Measurements from ENCODE around the gene FREM1.

Gene FREM1

GRCh38 chr9:14908295-14909180 lies 1.7 kb downstream of the FREM1 start:
- no peak for DNase-seq

GRCh38 chr9:14907696-14908095 lies 2.5 kb downstream of the FREM1 start:
- DNase-seq = no peak

GRCh38 chr9:14907360-14907685 lies 2.9 kb downstream of the FREM1 start:
- no peak for DNase-seq

GRCh38 chr9:14906644-14907359 lies 3.4 kb downstream of the FREM1 start:
- DNase-seq = no peak

- DNase-seq = no peak
These were observed 4.2 kb downstream of the FREM1 start for GRCh38 chr9:14906000-14906399.

GRCh38 chr9:14903040-14903439 lies 7.2 kb downstream of the FREM1 start:
- no peak for DNase-seq

- no peak for DNase-seq
These were observed 7.7 kb downstream of the FREM1 start for GRCh38 chr9:14902561-14902960.

- DNase-seq = no peak
These were observed 10.4 kb downstream of the FREM1 start for GRCh38 chr9:14899815-14900193.

GRCh38 chr9:14899042-14899814 lies 11.0 kb downstream of the FREM1 start:
- DNase-seq = no peak

GRCh38 chr9:14895806-14896205 lies 14.4 kb downstream of the FREM1 start:
- no peak for DNase-seq

- DNase-seq = no peak
These were observed 16.9 kb downstream of the FREM1 start for GRCh38 chr9:14893280-14893679.

- DNase-seq = no peak
These were observed 18.9 kb downstream of the FREM1 start for GRCh38 chr9:14891332-14891731.

GRCh38 chr9:14889451-14889850 lies 20.8 kb downstream of the FREM1 start:
- DNase-seq = no peak

- DNase-seq = no peak
These were observed 21.4 kb downstream of the FREM1 start for GRCh38 chr9:14888875-14889274.

- DNase-seq = no peak
These were observed 22.0 kb downstream of the FREM1 start for GRCh38 chr9:14888272-14888671.

GRCh38 chr9:14887149-14887548 lies 23.1 kb downstream of the FREM1 start:
- no peak for DNase-seq

GRCh38 chr9:14883310-14883944 lies 26.8 kb downstream of the FREM1 start:
- no peak for DNase-seq

- DNase-seq = no peak
These were observed 28.1 kb downstream of the FREM1 start for GRCh38 chr9:14882090-14882489.

- no peak for DNase-seq
These were observed 29.2 kb downstream of the FREM1 start for GRCh38 chr9:14881006-14881405.

- DNase-seq = no peak
These were observed 40.1 kb downstream of the FREM1 start for GRCh38 chr9:14870090-14870489.

- no peak for DNase-seq
These were observed 40.6 kb downstream of the FREM1 start for GRCh38 chr9:14869671-14870070.

GRCh38 chr9:14868772-14869583 lies 41.2 kb downstream of the FREM1 start:
- DNase-seq = no peak
